Measurements from ENCODE around the gene RERE.
A peak's percentile ranks its signal among the peaks of the same experiment; 100 is the strongest.
"Not testable (repeated sequence)": the region's sequence is repeated elsewhere in the genome, so short reads cannot be mapped to it uniquely, and the experiment has no call there.

Gene RERE

GRCh38 chr1:8523666-8524206 lies 293.7 kb downstream of the RERE start:
- DNase-seq, result no peak

GRCh38 chr1:8520483-8520966 lies 296.9 kb downstream of the RERE start:
- no peak for DNase-seq

GRCh38 chr1:8519167-8519566 lies 298.3 kb downstream of the RERE start:
- no peak for DNase-seq

GRCh38 chr1:8518490-8518801 lies 299.0 kb downstream of the RERE start:
- DNase-seq, result no peak

- DNase-seq, result peak in 9 of 58 donors; percentile 13 to 50 (median 19)
Measured at GRCh38 chr1:8517661-8518489, 299.6 kb downstream of the RERE start.

- DNase-seq, result peak in 20 of 58 donors; percentile 8 to 73 (median 24)
Measured at GRCh38 chr1:8516793-8517556, 300.5 kb downstream of the RERE start.

- DNase-seq, result no peak
Measured at GRCh38 chr1:8516278-8516777, 301.1 kb downstream of the RERE start.

- DNase-seq, result no peak
Measured at GRCh38 chr1:8512504-8512903, 304.9 kb downstream of the RERE start.

GRCh38 chr1:8510041-8510823 lies 307.2 kb downstream of the RERE start:
- peak in 21 of 58 donors; percentile 8 to 73 (median 33) for DNase-seq

GRCh38 chr1:8509579-8509978 lies 307.9 kb downstream of the RERE start:
- no peak for DNase-seq

- DNase-seq, result no peak
Measured at GRCh38 chr1:8506995-8507615, 310.3 kb downstream of the RERE start.

GRCh38 chr1:8506456-8506855 lies 311.0 kb downstream of the RERE start:
- DNase-seq, result no peak

- DNase-seq, result no peak
Measured at GRCh38 chr1:8503842-8504241, 313.6 kb downstream of the RERE start.

- DNase-seq, result not testable (repeated sequence)
Measured at GRCh38 chr1:8502949-8503348, 314.5 kb downstream of the RERE start.

GRCh38 chr1:8497210-8497819 lies 320.1 kb downstream of the RERE start:
- no peak for DNase-seq

GRCh38 chr1:8496473-8496872 lies 321.0 kb downstream of the RERE start:
- DNase-seq, result no peak

- no peak for DNase-seq
Measured at GRCh38 chr1:8495928-8496401, 321.5 kb downstream of the RERE start.

- no peak for DNase-seq
Measured at GRCh38 chr1:8494681-8495080, 322.8 kb downstream of the RERE start.

- DNase-seq, result no peak
Measured at GRCh38 chr1:8493916-8494540, 323.4 kb downstream of the RERE start.

GRCh38 chr1:8487249-8487648 lies 330.2 kb downstream of the RERE start:
- DNase-seq, result no peak

All from anterior cingulate cortex (tissue), 58 donors.